K562 (cell line): ENCODE data around the gene UBE2L6. TPM values are rescaled to one million over a fixed set of nuclear protein-coding genes. Genes with fewer than 3 reads are reported as not detected.

Source experiments
- ATAC-seq: fragments of 200-7000 bp; cut with Tn5 transposase; 3 replicates; pipeline ENCODE4 v1.9.1; 2020; ENCODE audit warnings: moderate library complexity
- BruUV-seq: library from RNA; stranded (reverse); fragments of 400-500 nt; replicated peaks from 2 replicates; lab custom pipeline; 2021; lab: Mats Ljungman, UMichigan
- CTCF ChIA-PET: fragments of 300-600 bp; formaldehyde crosslinking; extraction: SDS; loops from one replicate; lab custom pipeline; 2021; ENCODE audit warnings: low intra/inter-chr PET ratio; lab: Yijun Ruan, JAX
- POLR2A ChIA-PET: fragments of 300-600, 350-650 bp; sonication (Branson Sonifier 250); formaldehyde crosslinking; extraction: SDS; loops from one replicate; lab custom pipeline; 2021; ENCODE audit warnings: antibody characterized with exemption, inconsistent platforms; lab: Yijun Ruan, JAX
- DNase-seq, 4 experiments: peaks; one replicate each; pipeline versions ENCODE4 v3.0.0 to v3.0.0-alpha.2; 2011 to 2018; ENCODE audit warnings: low spot score in 3 of 4, mixed read lengths in 3 of 4; ENCODE audit errors: extremely low read depth in 1 of 4
- FAIRE-seq: peaks from 2 replicates; lab custom pipeline; 2011; peaks lifted over from hg19 to GRCh38; lab: Jason Lieb, UNC
- H2AFZ ChIP-seq: 2 replicates; pipeline ENCODE4 v1.6.0; 2011; ENCODE audit warnings: low read depth, low read length, control low read depth, inconsistent platforms
- H3K27ac ChIP-seq: fragments of 200-600 bp; 3 replicates; pipeline ENCODE4 v1.8.0; 2011; ENCODE audit warnings: low read depth, mild to moderate bottlenecking, control low read depth, inconsistent platforms, low read length, moderate library complexity, mixed read lengths; ENCODE audit errors: extremely low read depth
- H3K27me3 ChIP-seq, 2 experiments: fragments of 300-600 bp in 1 of 2; 2 replicates in 1 of 2; 3 replicates in 1 of 2; pipeline versions ENCODE4 v1.6.0 to v1.8.0; 2011; ENCODE audit warnings: inconsistent platforms in 2 of 2, low read length in 2 of 2, mild to moderate bottlenecking in 1 of 2, mixed read lengths in 1 of 2, moderate library complexity in 1 of 2; ENCODE audit not compliant: control insufficient read depth in 2 of 2, insufficient read depth in 2 of 2
- H3K36me3 ChIP-seq: fragments of 300-600 bp; 3 replicates; pipeline ENCODE4 v1.8.0; 2011; ENCODE audit warnings: mild to moderate bottlenecking, low read length, inconsistent platforms; ENCODE audit not compliant: control insufficient read depth, insufficient read depth
- H3K4me1 ChIP-seq, 2 experiments: fragments of 200-600 bp in 1 of 2; replicated peaks in 1 of 2; 2 replicates in 1 of 2; 3 replicates in 1 of 2; pipeline versions ENCODE4 v1.5.1 to v1.8.0; 2011; ENCODE audit warnings: inconsistent platforms in 2 of 2, low read length in 2 of 2, mild to moderate bottlenecking in 1 of 2, mixed read lengths in 1 of 2, moderate library complexity in 1 of 2; ENCODE audit not compliant: control insufficient read depth in 2 of 2, insufficient read depth in 2 of 2
- H3K4me2 ChIP-seq: 2 replicates; pipeline ENCODE4 v1.6.1; 2011; ENCODE audit warnings: low read length, control low read depth, inconsistent platforms, mixed read lengths; ENCODE audit not compliant: insufficient read depth
- H3K4me3 ChIP-seq: fragments of 200-600 bp; sonication (generic), shearing (Covaris generic); 2 replicates; pipeline ENCODE4 v1.5.1; 2016; ENCODE audit warnings: control low read depth, inconsistent platforms
- H3K79me2 ChIP-seq: fragments of 200-600 bp; 3 replicates; pipeline ENCODE4 v1.8.0; 2011; ENCODE audit warnings: low read length, inconsistent platforms; ENCODE audit not compliant: control insufficient read depth, insufficient read depth
- H3K9ac ChIP-seq, 2 experiments: 2 replicates each; pipeline versions ENCODE4 v1.6.0 to v1.6.1; 2011; ENCODE audit warnings: low read depth in 2 of 2, low read length in 2 of 2, control low read depth in 1 of 2, inconsistent platforms in 1 of 2, mild to moderate bottlenecking in 1 of 2, mixed read lengths in 1 of 2; ENCODE audit not compliant: insufficient read depth in 1 of 2
- H3K9me1 ChIP-seq: one replicate; pipeline ENCODE4 v1.6.0; 2011; ENCODE audit warnings: inconsistent platforms, mild to moderate bottlenecking, low read length, moderate library complexity; ENCODE audit not compliant: control insufficient read depth, insufficient read depth
- H3K9me3 ChIP-seq: replicated peaks from 2 replicates; pipeline ENCODE4 v1.5.1; 2011; ENCODE audit warnings: low read depth, low read length, inconsistent platforms; ENCODE audit not compliant: control insufficient read depth, insufficient read depth
- H4K20me1 ChIP-seq: replicated peaks from 2 replicates; pipeline ENCODE4 v1.6.1; 2011; ENCODE audit warnings: low read length, inconsistent platforms, mixed read lengths; ENCODE audit not compliant: control insufficient read depth, insufficient read depth
- ADNP ChIP-seq: fragments of 200-800 bp; sonication (Bioruptor generic); IDR thresholded peaks from 2 replicates; pipeline ENCODE4 v1.6.1; 2016; ENCODE audit warnings: missing genetic modification characterization, missing compliant biosample characterization
- MAZ ChIP-seq, 2 experiments: fragments of 450-650 bp in 1 of 2; sonication (generic) in 1 of 2; formaldehyde crosslinking; IDR thresholded peaks in 1 of 2; conservative IDR thresholded peaks in 1 of 2; 2 replicates each; pipeline versions ENCODE4 v1.4.0 to v1.5.0; 2020; ENCODE audit warnings: mild to moderate bottlenecking in 1 of 2, missing genetic modification reagents in 1 of 2
- PRMT5 ChIP-seq: sonication (generic); formaldehyde crosslinking; IDR thresholded peaks from 2 replicates; pipeline ENCODE4 v1.5.0; 2020; ENCODE audit warnings: missing genetic modification reagents
- ZNF655 ChIP-seq: fragments of 250-450 bp; sonication (Bioruptor Pico); IDR thresholded peaks from 2 replicates; pipeline ENCODE4 v1.5.0; 2021
- WGBS: fragments of 100-300 bp; shearing (Covaris generic); methylation state at CpG from one replicate; pipeline ENCODE4 v1.1.6; 2016; ENCODE audit warnings: low coverage, mixed read lengths; ENCODE audit not compliant: insufficient coverage; ENCODE audit errors: missing lambda C conversion rate; 5-methylcytosine and 5-hydroxymethylcytosine counted together
- in situ Hi-C: fragments of 300-500 bp; cut with MboI; formaldehyde crosslinking; loops from 4 replicates; pipeline ENCODE4 v1.15.0; 2018; ENCODE audit warnings: inconsistent platforms, mixed read lengths
- intact Hi-C: fragments of 100-400 bp; cut with micrococcal nuclease; formaldehyde crosslinking; loops from 2 replicates; pipeline ENCODE4 v1.14.2; 2022
- polyA plus RNA-seq, 8 experiments: library from polyadenylated mRNA; depleted of rRNA in 4 of 8; stranded (reverse) in 5 of 8; unstranded in 3 of 8; fragments of >200 nt; fragmentation: Nextera tagmentation in 2 of 8; fragmentation: Illumina TruSeq in 1 of 8; extraction: Ambion mirVana in 2 of 8; extraction: Trizol in 1 of 8; gene quantifications; 2 replicates each; pipeline versions ENCODE4 v1.2.1 to v1.2.3, GENCODE V29; 2011 to 2014; ENCODE audit warnings: inconsistent platforms in 1 of 8, missing spikeins in 1 of 8
- total RNA-seq, 7 experiments: library from RNA; depleted of rRNA in 6 of 7; stranded (reverse); fragments of >200 nt in 6 of 7; fragmentation: Illumina TruSeq in 2 of 7; extraction: Trizol in 2 of 7; gene quantifications; 2 replicates each; pipeline versions ENCODE4 v1.2.1 to v1.2.3, GENCODE V29; 2011 to 2021; ENCODE audit warnings: low replicate concordance in 1 of 7
- TF ChIP-seq, protein P1 (sequence below): fragments of 450-650 bp; formaldehyde crosslinking; IDR thresholded peaks from 2 replicates; pipeline ENCODE4 v1.4.0; 2020; ENCODE audit warnings: mild to moderate bottlenecking, moderate library complexity
- TF ChIP-seq, protein P2 (sequence below): fragments of 450-650 bp; IDR thresholded peaks from 2 replicates; pipeline ENCODE4 v1.6.1; 2016; ENCODE audit warnings: mild to moderate bottlenecking, moderate library complexity

Gene UBE2L6
- total and polyA plus RNA-seq, 9 of the 15 experiments (the other 6 are each of a cell fraction or from before 2014, with no cell fraction given) = 5.9 to 24.9 (median 9.7) TPM

GRCh38 chr11:57539342-57539741, 28.1 kb downstream of the UBE2L6 start:
- H3K4me1 ChIP-seq = peaks cover 0 to 7% of the 10 kb centered on the region in 2 experiments; a peak in 3 of 5 replicates
- BruUV-seq = no TSS peak
- no peaks in the 10 kb centered on the region for H4K20me1 ChIP-seq
- H3K4me3 ChIP-seq = no peak overlapping the region
- TF ChIP-seq, protein P1, sequence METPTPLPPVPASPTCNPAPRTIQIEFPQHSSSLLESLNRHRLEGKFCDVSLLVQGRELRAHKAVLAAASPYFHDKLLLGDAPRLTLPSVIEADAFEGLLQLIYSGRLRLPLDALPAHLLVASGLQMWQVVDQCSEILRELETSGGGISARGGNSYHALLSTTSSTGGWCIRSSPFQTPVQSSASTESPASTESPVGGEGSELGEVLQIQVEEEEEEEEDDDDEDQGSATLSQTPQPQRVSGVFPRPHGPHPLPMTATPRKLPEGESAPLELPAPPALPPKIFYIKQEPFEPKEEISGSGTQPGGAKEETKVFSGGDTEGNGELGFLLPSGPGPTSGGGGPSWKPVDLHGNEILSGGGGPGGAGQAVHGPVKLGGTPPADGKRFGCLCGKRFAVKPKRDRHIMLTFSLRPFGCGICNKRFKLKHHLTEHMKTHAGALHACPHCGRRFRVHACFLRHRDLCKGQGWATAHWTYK (CRISPR knock-in tag) = no peak
- TF ChIP-seq PRMT5 = no peak
- no peak for TF ChIP-seq MAZ (CRISPR knock-in tag; conservative IDR thresholded peaks at IDR 0.05 in 1 of 2, IDR thresholded peaks at IDR 0.05 in 1 of 2)
- TF ChIP-seq ADNP (tag) = no peak
- TF ChIP-seq, protein P2, sequence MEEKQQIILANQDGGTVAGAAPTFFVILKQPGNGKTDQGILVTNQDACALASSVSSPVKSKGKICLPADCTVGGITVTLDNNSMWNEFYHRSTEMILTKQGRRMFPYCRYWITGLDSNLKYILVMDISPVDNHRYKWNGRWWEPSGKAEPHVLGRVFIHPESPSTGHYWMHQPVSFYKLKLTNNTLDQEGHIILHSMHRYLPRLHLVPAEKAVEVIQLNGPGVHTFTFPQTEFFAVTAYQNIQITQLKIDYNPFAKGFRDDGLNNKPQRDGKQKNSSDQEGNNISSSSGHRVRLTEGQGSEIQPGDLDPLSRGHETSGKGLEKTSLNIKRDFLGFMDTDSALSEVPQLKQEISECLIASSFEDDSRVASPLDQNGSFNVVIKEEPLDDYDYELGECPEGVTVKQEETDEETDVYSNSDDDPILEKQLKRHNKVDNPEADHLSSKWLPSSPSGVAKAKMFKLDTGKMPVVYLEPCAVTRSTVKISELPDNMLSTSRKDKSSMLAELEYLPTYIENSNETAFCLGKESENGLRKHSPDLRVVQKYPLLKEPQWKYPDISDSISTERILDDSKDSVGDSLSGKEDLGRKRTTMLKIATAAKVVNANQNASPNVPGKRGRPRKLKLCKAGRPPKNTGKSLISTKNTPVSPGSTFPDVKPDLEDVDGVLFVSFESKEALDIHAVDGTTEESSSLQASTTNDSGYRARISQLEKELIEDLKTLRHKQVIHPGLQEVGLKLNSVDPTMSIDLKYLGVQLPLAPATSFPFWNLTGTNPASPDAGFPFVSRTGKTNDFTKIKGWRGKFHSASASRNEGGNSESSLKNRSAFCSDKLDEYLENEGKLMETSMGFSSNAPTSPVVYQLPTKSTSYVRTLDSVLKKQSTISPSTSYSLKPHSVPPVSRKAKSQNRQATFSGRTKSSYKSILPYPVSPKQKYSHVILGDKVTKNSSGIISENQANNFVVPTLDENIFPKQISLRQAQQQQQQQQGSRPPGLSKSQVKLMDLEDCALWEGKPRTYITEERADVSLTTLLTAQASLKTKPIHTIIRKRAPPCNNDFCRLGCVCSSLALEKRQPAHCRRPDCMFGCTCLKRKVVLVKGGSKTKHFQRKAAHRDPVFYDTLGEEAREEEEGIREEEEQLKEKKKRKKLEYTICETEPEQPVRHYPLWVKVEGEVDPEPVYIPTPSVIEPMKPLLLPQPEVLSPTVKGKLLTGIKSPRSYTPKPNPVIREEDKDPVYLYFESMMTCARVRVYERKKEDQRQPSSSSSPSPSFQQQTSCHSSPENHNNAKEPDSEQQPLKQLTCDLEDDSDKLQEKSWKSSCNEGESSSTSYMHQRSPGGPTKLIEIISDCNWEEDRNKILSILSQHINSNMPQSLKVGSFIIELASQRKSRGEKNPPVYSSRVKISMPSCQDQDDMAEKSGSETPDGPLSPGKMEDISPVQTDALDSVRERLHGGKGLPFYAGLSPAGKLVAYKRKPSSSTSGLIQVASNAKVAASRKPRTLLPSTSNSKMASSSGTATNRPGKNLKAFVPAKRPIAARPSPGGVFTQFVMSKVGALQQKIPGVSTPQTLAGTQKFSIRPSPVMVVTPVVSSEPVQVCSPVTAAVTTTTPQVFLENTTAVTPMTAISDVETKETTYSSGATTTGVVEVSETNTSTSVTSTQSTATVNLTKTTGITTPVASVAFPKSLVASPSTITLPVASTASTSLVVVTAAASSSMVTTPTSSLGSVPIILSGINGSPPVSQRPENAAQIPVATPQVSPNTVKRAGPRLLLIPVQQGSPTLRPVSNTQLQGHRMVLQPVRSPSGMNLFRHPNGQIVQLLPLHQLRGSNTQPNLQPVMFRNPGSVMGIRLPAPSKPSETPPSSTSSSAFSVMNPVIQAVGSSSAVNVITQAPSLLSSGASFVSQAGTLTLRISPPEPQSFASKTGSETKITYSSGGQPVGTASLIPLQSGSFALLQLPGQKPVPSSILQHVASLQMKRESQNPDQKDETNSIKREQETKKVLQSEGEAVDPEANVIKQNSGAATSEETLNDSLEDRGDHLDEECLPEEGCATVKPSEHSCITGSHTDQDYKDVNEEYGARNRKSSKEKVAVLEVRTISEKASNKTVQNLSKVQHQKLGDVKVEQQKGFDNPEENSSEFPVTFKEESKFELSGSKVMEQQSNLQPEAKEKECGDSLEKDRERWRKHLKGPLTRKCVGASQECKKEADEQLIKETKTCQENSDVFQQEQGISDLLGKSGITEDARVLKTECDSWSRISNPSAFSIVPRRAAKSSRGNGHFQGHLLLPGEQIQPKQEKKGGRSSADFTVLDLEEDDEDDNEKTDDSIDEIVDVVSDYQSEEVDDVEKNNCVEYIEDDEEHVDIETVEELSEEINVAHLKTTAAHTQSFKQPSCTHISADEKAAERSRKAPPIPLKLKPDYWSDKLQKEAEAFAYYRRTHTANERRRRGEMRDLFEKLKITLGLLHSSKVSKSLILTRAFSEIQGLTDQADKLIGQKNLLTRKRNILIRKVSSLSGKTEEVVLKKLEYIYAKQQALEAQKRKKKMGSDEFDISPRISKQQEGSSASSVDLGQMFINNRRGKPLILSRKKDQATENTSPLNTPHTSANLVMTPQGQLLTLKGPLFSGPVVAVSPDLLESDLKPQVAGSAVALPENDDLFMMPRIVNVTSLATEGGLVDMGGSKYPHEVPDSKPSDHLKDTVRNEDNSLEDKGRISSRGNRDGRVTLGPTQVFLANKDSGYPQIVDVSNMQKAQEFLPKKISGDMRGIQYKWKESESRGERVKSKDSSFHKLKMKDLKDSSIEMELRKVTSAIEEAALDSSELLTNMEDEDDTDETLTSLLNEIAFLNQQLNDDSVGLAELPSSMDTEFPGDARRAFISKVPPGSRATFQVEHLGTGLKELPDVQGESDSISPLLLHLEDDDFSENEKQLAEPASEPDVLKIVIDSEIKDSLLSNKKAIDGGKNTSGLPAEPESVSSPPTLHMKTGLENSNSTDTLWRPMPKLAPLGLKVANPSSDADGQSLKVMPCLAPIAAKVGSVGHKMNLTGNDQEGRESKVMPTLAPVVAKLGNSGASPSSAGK = no peak
- no peak for TF ChIP-seq ZNF655
- in situ Hi-C loops = no loop called here
- no peak for DNase-seq
- ATAC-seq = no peak
- H2AFZ ChIP-seq = no peak overlapping the region
- H3K4me2 ChIP-seq = no peak overlapping the region
- FAIRE-seq = no peak
- WGBS = 8% methylated on average over 1 of the region's 1 CpG
- no peak overlapping the region for H3K9ac ChIP-seq
- H3K27ac ChIP-seq = no peak overlapping the region
- H3K79me2 ChIP-seq = no peaks in the 10 kb centered on the region
- H3K9me1 ChIP-seq = no peaks in the 10 kb centered on the region
- H3K9me3 ChIP-seq = no peaks in the 10 kb centered on the region
- CTCF ChIA-PET = no interaction called here
- intact Hi-C loops = no loop called here
- H3K36me3 ChIP-seq = no peaks in the 10 kb centered on the region
- POLR2A ChIA-PET = no interaction called here
- H3K27me3 ChIP-seq = peaks cover 0 to 14% of the 10 kb centered on the region in 2 experiments; a peak in 2 of 5 replicates
